Panc1 (cell line): ENCODE data around the gene ARGLU1.

Experiments used
- POLR2AphosphoS5 ChIP-seq: IDR thresholded peaks from 2 replicates; pipeline ENCODE4 v1.6.1; 2012; ENCODE audit warnings: mild to moderate bottlenecking, low read depth, low read length, moderate library complexity
- REST ChIP-seq, 2 experiments: IDR thresholded peaks; 2 replicates each; pipeline ENCODE4 v1.6.1; 2011 to 2012; ENCODE audit warnings: low read depth in 2 of 2, control low read depth in 1 of 2, low read length in 1 of 2, mild to moderate bottlenecking in 1 of 2, moderate library complexity in 1 of 2; ENCODE audit not compliant: insufficient read depth in 1 of 2
- SIN3A ChIP-seq: IDR thresholded peaks from 2 replicates; pipeline ENCODE4 v1.6.1; 2012; ENCODE audit warnings: low read depth, mild to moderate bottlenecking, low read length, moderate library complexity, borderline replicate concordance; ENCODE audit not compliant: insufficient read depth
- TF ChIP-seq, protein P1 (sequence below): fragments of 450-650 bp; IDR thresholded peaks from 2 replicates; pipeline ENCODE4 v1.5.1; 2017; ENCODE audit warnings: mild to moderate bottlenecking

DNA sequence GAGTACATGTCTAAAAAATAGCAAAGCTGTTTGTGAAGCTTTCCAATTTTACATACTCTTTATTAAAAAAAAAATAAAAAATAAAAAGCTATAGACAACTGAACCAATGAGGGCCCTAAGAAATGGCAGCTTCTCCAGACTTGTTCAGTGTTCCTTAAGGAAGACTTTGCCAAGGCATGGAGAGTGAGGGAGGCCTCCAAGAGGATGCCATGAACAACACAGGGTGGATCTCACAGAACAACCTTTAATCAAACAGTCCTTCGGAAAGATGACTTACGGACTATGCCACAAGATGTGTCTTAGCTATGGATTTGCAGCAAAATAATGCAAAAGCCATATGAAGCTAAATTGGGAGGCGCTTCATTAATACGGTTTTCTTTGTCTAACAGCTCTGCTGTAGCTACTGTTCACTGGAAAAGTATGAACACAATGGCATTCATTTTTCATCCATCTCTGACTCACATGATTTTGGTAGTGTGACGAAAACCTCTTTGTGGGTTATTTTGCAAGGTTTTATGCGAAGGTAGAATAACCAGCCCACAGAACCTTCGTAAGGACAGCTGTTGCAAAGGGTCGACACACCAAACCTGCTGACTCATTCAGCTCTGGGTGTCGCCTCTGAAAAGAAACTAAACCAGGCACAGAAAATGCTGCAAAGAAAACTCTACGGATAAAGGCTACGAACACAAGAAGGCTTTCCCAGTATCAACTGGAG, 60.2 kb downstream of the ARGLU1 start:
- TF ChIP-seq, protein P1, sequence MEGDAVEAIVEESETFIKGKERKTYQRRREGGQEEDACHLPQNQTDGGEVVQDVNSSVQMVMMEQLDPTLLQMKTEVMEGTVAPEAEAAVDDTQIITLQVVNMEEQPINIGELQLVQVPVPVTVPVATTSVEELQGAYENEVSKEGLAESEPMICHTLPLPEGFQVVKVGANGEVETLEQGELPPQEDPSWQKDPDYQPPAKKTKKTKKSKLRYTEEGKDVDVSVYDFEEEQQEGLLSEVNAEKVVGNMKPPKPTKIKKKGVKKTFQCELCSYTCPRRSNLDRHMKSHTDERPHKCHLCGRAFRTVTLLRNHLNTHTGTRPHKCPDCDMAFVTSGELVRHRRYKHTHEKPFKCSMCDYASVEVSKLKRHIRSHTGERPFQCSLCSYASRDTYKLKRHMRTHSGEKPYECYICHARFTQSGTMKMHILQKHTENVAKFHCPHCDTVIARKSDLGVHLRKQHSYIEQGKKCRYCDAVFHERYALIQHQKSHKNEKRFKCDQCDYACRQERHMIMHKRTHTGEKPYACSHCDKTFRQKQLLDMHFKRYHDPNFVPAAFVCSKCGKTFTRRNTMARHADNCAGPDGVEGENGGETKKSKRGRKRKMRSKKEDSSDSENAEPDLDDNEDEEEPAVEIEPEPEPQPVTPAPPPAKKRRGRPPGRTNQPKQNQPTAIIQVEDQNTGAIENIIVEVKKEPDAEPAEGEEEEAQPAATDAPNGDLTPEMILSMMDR = no peak
- no peak for TF ChIP-seq POLR2AphosphoS5
- no peak for TF ChIP-seq REST (IDR thresholded peaks at IDR 0.05; ENCODE audit: insufficient read depth in 1 of 2, low read depth in 2 of 2, low read length in 1 of 2)
- no peak for TF ChIP-seq SIN3A
